GM12878 (cell line): Measurements from ENCODE around the gene TSPAN12. TPM values are rescaled to one million over a fixed set of nuclear protein-coding genes. Genes with fewer than 3 reads are reported as not detected.

Experiments
- ATAC-seq: fragments of 200-7000 bp; cut with Tn5 transposase; 3 replicates; pipeline ENCODE4 v1.9.1; 2020; ENCODE audit warnings: mild to moderate bottlenecking, moderate library complexity
- BruUV-seq: library from RNA; stranded (reverse); fragments of 400-500 nt; replicated peaks from 2 replicates; lab custom pipeline; 2021; lab: Mats Ljungman, UMichigan
- CTCF ChIA-PET: fragments of 300-600 bp; sonication (Branson Sonifier 250); formaldehyde crosslinking; extraction: SDS; loops from one replicate; lab custom pipeline; 2021; ENCODE audit warnings: inconsistent platforms; lab: Yijun Ruan, JAX
- POLR2A ChIA-PET: fragments of 350-600 bp; formaldehyde crosslinking; extraction: SDS; loops from one replicate; lab custom pipeline; 2021; ENCODE audit warnings: inconsistent platforms; lab: Charles Lee
- RAD21 ChIA-PET: fragments of 300-600 bp; sonication (Branson Sonifier 250); formaldehyde crosslinking; loops from one replicate; lab custom pipeline; 2023; ENCODE audit warnings: antibody characterized with exemption; ENCODE audit not compliant: unreplicated experiment; lab: Charles Lee
- SMC1A ChIA-PET: fragments of 300-600 bp; sonication (Branson Sonifier 250); formaldehyde crosslinking; loops from one replicate; lab custom pipeline; 2023; ENCODE audit not compliant: unreplicated experiment, uncharacterized antibody; lab: Charles Lee
- DNase-seq: peaks from one replicate; pipeline ENCODE4 v3.0.0-alpha.2; 2011; ENCODE audit warnings: low read depth, low spot score
- FAIRE-seq: peaks from 3 replicates; lab custom pipeline; 2011; peaks lifted over from hg19 to GRCh38; lab: Jason Lieb, UNC
- H2AFZ ChIP-seq: 2 replicates; pipeline ENCODE4 v1.6.0; 2011; ENCODE audit warnings: low read depth, low read length, control low read depth; ENCODE audit not compliant: control insufficient read depth
- H3K27ac ChIP-seq: 2 replicates; pipeline ENCODE4 v1.5.1; 2011; ENCODE audit warnings: control low read depth; ENCODE audit not compliant: control insufficient read depth, insufficient read depth
- H3K27me3 ChIP-seq, 2 experiments: replicated peaks in 1 of 2; 2 replicates each; pipeline versions ENCODE4 v1.6.0 to v1.6.1; 2011; ENCODE audit warnings: low read length in 1 of 2; ENCODE audit not compliant: control insufficient read depth in 2 of 2, insufficient read depth in 2 of 2
- H3K36me3 ChIP-seq, 2 experiments: 2 replicates each; pipeline ENCODE4 v1.5.1; 2011; ENCODE audit warnings: low read length in 1 of 2; ENCODE audit not compliant: control insufficient read depth in 2 of 2, insufficient read depth in 2 of 2
- H3K4me1 ChIP-seq: 2 replicates; pipeline ENCODE4 v1.6.1; 2011; ENCODE audit warnings: mild to moderate bottlenecking, low read length, moderate library complexity, mixed read lengths; ENCODE audit not compliant: control insufficient read depth, insufficient read depth
- H3K4me2 ChIP-seq: 2 replicates; pipeline ENCODE4 v1.6.0; 2011; ENCODE audit warnings: control low read depth; ENCODE audit not compliant: control insufficient read depth, insufficient read depth
- H3K4me3 ChIP-seq: fragments of 200-600 bp; sonication (generic); 2 replicates; pipeline ENCODE4 v1.5.1; 2016
- H3K79me2 ChIP-seq: 2 replicates; pipeline ENCODE4 v1.6.0; 2011; ENCODE audit warnings: low read length; ENCODE audit not compliant: control insufficient read depth, insufficient read depth
- H3K9ac ChIP-seq: 2 replicates; pipeline ENCODE4 v1.8.0; 2011; ENCODE audit warnings: low read length, control low read depth, mixed read lengths; ENCODE audit not compliant: control insufficient read depth, insufficient read depth
- H3K9me3 ChIP-seq: replicated peaks from 3 replicates; pipeline ENCODE4 v1.5.1; 2011; ENCODE audit warnings: mild to moderate bottlenecking, low read length; ENCODE audit not compliant: control insufficient read depth, insufficient read depth
- H4K20me1 ChIP-seq: 2 replicates; pipeline ENCODE4 v1.6.0; 2011; ENCODE audit not compliant: control insufficient read depth, insufficient read depth
- ATF7 ChIP-seq: fragments of 450-650 bp; IDR thresholded peaks from 2 replicates; pipeline ENCODE4 v1.6.1; 2016; ENCODE audit warnings: low read depth, mild to moderate bottlenecking
- E2F8 ChIP-seq: fragments of 450-650 bp; IDR thresholded peaks from 2 replicates; pipeline ENCODE4 v1.6.1; 2018; ENCODE audit warnings: mild to moderate bottlenecking, low read depth, moderate library complexity; ENCODE audit not compliant: partially characterized antibody
- E4F1 ChIP-seq: fragments of 450-650 bp; IDR thresholded peaks from 2 replicates; pipeline ENCODE4 v1.6.1; 2018; ENCODE audit warnings: borderline replicate concordance, mild to moderate bottlenecking; ENCODE audit not compliant: partially characterized antibody
- EP300 ChIP-seq, 2 experiments: fragments of 150-350 bp in 1 of 2; IDR thresholded peaks; 2 replicates each; pipeline ENCODE4 v1.6.1; 2011 to 2012; ENCODE audit warnings: low read depth in 2 of 2, low read length in 2 of 2, borderline replicate concordance in 1 of 2, improper control_type of control experiment in 1 of 2, inconsistent platforms in 1 of 2; ENCODE audit not compliant: control insufficient read depth in 1 of 2
- FOXM1 ChIP-seq: IDR thresholded peaks from 2 replicates; pipeline ENCODE4 v1.6.1; 2012; ENCODE audit warnings: low read depth, mild to moderate bottlenecking, inconsistent platforms, low read length, moderate library complexity
- GABPA ChIP-seq: IDR thresholded peaks from 2 replicates; pipeline ENCODE4 v1.6.1; 2014; ENCODE audit warnings: antibody characterized with exemption, low read depth, mild to moderate bottlenecking, inconsistent platforms
- GATAD2B ChIP-seq: fragments of 450-650 bp; conservative IDR thresholded peaks from 2 replicates; pipeline ENCODE4 v1.6.1; 2017; ENCODE audit warnings: low read depth, mild to moderate bottlenecking, moderate library complexity
- IRF3 ChIP-seq: fragments of 450-650 bp; IDR thresholded peaks from 2 replicates; pipeline ENCODE4 v1.6.1; 2014; ENCODE audit warnings: mild to moderate bottlenecking
- MEF2B ChIP-seq: fragments of 450-650 bp; IDR thresholded peaks from 2 replicates; pipeline ENCODE4 v1.6.1; 2018; ENCODE audit warnings: mild to moderate bottlenecking, moderate library complexity; ENCODE audit not compliant: partially characterized antibody, poor library complexity, severe bottlenecking
- MTA2 ChIP-seq: fragments of 450-650 bp; IDR thresholded peaks from 2 replicates; pipeline ENCODE4 v1.6.1; 2016; ENCODE audit warnings: low read depth, mild to moderate bottlenecking, moderate library complexity
- RELB ChIP-seq: fragments of 450-650 bp; IDR thresholded peaks from 2 replicates; pipeline ENCODE4 v1.6.1; 2017; ENCODE audit warnings: low read depth, mild to moderate bottlenecking, moderate library complexity
- TAF1 ChIP-seq: IDR thresholded peaks from 2 replicates; pipeline ENCODE4 v1.6.1; 2011; ENCODE audit warnings: mild to moderate bottlenecking, low read depth, low read length, borderline replicate concordance
- TCF12 ChIP-seq: IDR thresholded peaks from 2 replicates; pipeline ENCODE4 v1.6.1; 2011; ENCODE audit warnings: low read depth, mild to moderate bottlenecking, low read length
- WGBS: methylation state at CpG from one replicate; pipeline ENCODE4 v1.1.6; 2016; ENCODE audit warnings: low lambda C conversion rate; ENCODE audit not compliant: insufficient replicate concordance, insufficient coverage; ENCODE audit errors: missing lambda C conversion rate; 5-methylcytosine and 5-hydroxymethylcytosine counted together
- in situ Hi-C: fragments of 300-500 bp; cut with MboI; formaldehyde crosslinking; loops from 9 replicates; pipeline ENCODE4 v1.14.3; 2018; ENCODE audit warnings: mixed read lengths
- intact Hi-C: fragments of 100-400 bp; cut with micrococcal nuclease; formaldehyde crosslinking; loops from one replicate; pipeline ENCODE4 v1.14.2; 2022; ENCODE audit not compliant: unreplicated experiment
- polyA plus RNA-seq, 11 experiments: library from polyadenylated mRNA; depleted of rRNA in 4 of 11; unstranded in 6 of 11; stranded (reverse) in 5 of 11; fragments of >200 nt; fragmentation: Nextera tagmentation in 4 of 11; fragmentation: Illumina TruSeq in 1 of 11; extraction: Ambion mirVana in 4 of 11; extraction: Trizol in 1 of 11; gene quantifications; 1 replicate in 1 of 11; 2 replicates in 10 of 11; pipeline versions ENCODE4 v1.2.1 to v1.2.3, GENCODE V29; 2011 to 2016; ENCODE audit warnings: inconsistent platforms in 2 of 11, missing spikeins in 2 of 11, low read depth in 1 of 11
- total RNA-seq, 4 experiments: library from RNA; depleted of rRNA in 3 of 4; stranded (reverse); fragments of >200 nt in 3 of 4; fragmentation: Illumina TruSeq in 1 of 4; extraction: Trizol in 1 of 4; gene quantifications; 2 replicates each; pipeline versions ENCODE4 v1.2.1 to v1.2.3, GENCODE V29; 2013 to 2021

The TSPAN12 gene
- total and polyA plus RNA-seq, 10 of the 15 experiments (the other 5 are each of a cell fraction or from before 2014, with no cell fraction given) = 0.67 to 110 (median 1.3) TPM

- TF ChIP-seq GATAD2B (peak; percentile 34; the same call in 1 of the 2 replicates), RELB (peak; percentile 90; the same call in 1 of the 2 replicates), ATF7 (peak; percentile 83), GABPA (no peak)
Observed at GRCh38 chr7:120838281-120838682, 19.7 kb downstream of the TSPAN12 start (continued).

- WGBS = 32% methylated on average over 4 of the region's 4 CpGs
- TF ChIP-seq EP300 (IDR thresholded peaks at IDR 0.05; ENCODE audit: borderline replicate concordance in 1 of 2, control insufficient read depth in 1 of 2, low read depth in 2 of 2, low read length in 2 of 2) (peak in 1 of 2 experiments; percentile 47; a peak in 2 of 4 replicates), E4F1 (no peak), MEF2B (no peak), IRF3 (no peak), TAF1 (0 out of 2 replicates have a peak, but pooled peaks have one; percentile 10), FOXM1 (peak; percentile 17; the same call in 1 of the 2 replicates), E2F8 (no peak), TCF12 (no peak), MTA2 (peak; percentile 70)
Observed at GRCh38 chr7:120837599-120837998, 20.3 kb downstream of the TSPAN12 start.

More at GRCh38 chr7:120837599-120837998, 20.3 kb downstream of the TSPAN12 start:
- Histone ChIP-seq H3K36me3 (no peaks in the 10 kb centered on the region), H3K4me2 (0 out of 2 replicates have a peak overlapping the region, but pooled peaks have one; percentile 3), H4K20me1 (no peaks in the 10 kb centered on the region), H3K4me3 (no peak overlapping the region), H3K9ac (no peak overlapping the region), H2AFZ (no peak overlapping the region), H3K27ac (peak overlapping the region; percentile 39), H3K27me3 (no peaks in the 10 kb centered on the region), H3K79me2 (no peaks in the 10 kb centered on the region), H3K9me3 (no peaks in the 10 kb centered on the region), H3K4me1 (peaks cover 7% of the 10 kb centered on the region; the same call in 1 of the 2 replicates)
- in situ Hi-C loops (no loop called here), intact Hi-C loops (no loop called here)
- ChIA-PET RAD21 (interaction anchor here (0.7 to 3.3 kb wide), 16 partner anchors 9 to 548 kb away, joined by 3 to 63 read pairs (median 5); partner anchors contain the start of genes ING3 and TSPAN12), SMC1A (interaction anchor here (0.7 to 8.7 kb wide), 20 partner anchors 9 to 115 kb away, joined by 3 to 122 read pairs (median 6); partner anchors contain the start of genes ING3 and TSPAN12), POLR2A (interaction anchor here (1.0 to 3.2 kb wide), 7 partner anchors 10 to 110 kb away, joined by 3 to 55 read pairs (median 13); partner anchors contain the start of gene TSPAN12), CTCF (interaction anchor here (0.8 to 4.2 kb wide), 11 partner anchors 9 to 45 kb away, joined by 3 to 35 read pairs (median 7); no protein-coding TSS in a partner anchor)
- DNase-seq (peak; percentile 71), ATAC-seq (peak; percentile 73), FAIRE-seq (no peak)
- TSS peak; percentile 12 for BruUV-seq
